ENCODE measurements around the gene DDIT3.
"Not testable (repeated sequence)": the region's sequence is repeated elsewhere in the genome, so short reads cannot be mapped to it uniquely, and the experiment has no call there.

The DDIT3 gene

DNA sequence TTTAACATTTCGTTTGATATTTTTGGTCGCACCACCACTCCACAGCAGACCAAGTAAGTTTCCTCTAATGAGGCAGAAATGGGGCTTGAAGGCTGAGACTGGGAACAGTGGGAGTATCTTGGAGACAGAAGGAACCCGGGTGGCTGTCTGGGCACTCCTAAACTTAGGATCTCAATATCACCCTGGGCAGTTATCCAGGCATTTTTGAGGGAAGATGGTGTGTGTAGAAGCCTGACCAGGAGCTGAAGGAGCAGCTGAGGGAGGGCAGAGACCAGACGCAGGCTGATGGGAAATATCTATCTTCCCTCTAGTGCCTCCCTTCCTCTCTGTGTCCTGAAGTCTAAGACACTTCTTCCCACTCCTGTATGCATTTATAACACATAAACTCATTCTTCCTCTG lies 21.7 kb downstream of the DDIT3 start:
- TF ChIP-seq, protein P1, sequence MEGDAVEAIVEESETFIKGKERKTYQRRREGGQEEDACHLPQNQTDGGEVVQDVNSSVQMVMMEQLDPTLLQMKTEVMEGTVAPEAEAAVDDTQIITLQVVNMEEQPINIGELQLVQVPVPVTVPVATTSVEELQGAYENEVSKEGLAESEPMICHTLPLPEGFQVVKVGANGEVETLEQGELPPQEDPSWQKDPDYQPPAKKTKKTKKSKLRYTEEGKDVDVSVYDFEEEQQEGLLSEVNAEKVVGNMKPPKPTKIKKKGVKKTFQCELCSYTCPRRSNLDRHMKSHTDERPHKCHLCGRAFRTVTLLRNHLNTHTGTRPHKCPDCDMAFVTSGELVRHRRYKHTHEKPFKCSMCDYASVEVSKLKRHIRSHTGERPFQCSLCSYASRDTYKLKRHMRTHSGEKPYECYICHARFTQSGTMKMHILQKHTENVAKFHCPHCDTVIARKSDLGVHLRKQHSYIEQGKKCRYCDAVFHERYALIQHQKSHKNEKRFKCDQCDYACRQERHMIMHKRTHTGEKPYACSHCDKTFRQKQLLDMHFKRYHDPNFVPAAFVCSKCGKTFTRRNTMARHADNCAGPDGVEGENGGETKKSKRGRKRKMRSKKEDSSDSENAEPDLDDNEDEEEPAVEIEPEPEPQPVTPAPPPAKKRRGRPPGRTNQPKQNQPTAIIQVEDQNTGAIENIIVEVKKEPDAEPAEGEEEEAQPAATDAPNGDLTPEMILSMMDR (IDR thresholded peaks at IDR 0.05; ENCODE audit: borderline replicate concordance, control extremely low read depth, extremely low read depth, insufficient read depth, missing control alignments) = no peak
- in situ Hi-C loops (cut with MboI; ENCODE audit: low sequenced_read_pairs, unreplicated experiment) = no loop called here
- DNase-seq (ENCODE audit: low spot score) = no peak

DNA sequence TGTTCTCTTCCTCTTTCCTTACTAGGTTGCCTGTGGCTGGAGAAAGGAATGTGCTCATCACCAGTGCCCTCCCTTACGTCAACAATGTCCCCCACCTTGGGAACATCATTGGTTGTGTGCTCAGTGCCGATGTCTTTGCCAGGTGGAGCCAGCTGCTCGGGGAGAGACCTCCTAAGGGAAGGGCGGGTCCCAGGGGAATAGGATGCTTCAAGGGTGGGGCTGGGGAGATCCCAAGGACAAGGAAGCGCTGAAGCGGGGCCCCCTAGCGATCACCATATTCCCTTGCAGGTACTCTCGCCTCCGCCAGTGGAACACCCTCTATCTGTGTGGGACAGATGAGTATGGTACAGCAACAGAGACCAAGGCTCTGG lies 22.2 kb downstream of the DDIT3 start:
- no peak for DNase-seq (ENCODE audit: low spot score)
- in situ Hi-C loops (cut with MboI; ENCODE audit: low sequenced_read_pairs, unreplicated experiment) = no loop called here
- TF ChIP-seq, protein P1 (IDR thresholded peaks at IDR 0.05; ENCODE audit: borderline replicate concordance, control extremely low read depth, extremely low read depth, insufficient read depth, missing control alignments) = no peak

DNA sequence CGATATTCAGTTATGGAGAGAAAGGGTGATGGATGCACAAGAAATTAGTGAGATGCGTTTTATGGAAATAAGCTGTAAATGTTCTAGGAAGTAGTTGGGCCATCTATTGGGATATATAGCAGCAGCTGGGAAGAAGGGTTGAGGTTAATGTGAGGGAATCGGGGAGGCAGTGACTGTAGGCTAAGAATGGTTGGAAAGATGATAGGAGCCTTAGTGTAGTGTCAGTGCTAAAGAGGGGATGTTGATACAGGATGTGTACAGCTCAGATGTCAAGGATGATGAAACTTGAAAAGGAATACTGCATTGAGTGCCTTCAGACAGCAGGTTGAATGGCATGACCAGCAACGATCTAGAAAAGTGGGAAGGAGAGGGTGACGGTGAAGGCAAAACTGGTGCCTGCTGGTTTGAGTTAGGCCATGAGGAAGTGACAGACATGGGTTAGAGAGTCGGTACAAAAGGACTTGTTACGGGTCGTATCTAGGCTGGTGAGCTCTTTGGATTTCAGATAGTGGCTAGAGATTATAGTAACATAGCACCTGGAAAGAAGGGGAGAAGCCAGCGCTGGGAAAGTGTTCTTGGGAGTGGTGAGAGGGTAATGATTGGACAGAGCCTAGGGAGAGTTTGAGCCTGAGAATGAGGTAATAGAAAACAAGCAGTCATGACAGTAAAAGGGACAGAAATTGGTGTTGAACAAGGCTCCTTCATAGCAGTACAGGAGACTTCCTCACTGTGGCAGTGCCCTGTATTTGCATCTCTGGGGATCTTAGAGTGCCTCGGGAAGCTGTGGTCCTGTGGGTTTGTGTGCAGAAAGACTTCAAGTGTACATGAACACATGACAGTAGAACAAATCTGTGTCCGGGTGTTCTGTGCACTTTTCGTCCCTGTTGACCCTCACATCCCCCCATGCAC lies 22.8 kb downstream of the DDIT3 start:
- TF ChIP-seq, protein P1 (IDR thresholded peaks at IDR 0.05; ENCODE audit: borderline replicate concordance, control extremely low read depth, extremely low read depth, insufficient read depth, missing control alignments) = no peak
- in situ Hi-C loops (cut with MboI; ENCODE audit: low sequenced_read_pairs, unreplicated experiment) = no loop called here
- no peak for DNase-seq (ENCODE audit: low spot score)

DNA sequence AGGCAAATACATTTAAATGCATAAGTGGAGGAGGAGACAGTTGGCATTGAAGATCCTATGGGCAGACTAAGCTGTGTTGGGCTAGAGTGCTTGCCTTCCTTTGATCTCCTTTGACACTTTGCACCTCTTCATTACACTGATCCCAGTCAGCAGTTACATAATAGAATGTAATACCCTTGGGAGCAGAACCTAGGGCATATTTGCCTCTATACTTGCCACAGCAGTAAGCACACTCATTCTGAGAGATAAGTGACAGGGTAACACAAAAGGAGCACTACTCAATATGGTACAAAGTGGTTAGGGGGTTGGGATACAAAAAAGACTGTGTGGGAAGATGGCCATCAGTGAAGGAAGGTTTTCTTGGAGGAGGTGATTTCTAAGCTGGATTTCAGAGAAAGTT lies 23.5 kb downstream of the DDIT3 start:
- DNase-seq (ENCODE audit: low spot score) = no peak
- TF ChIP-seq, protein P1 (IDR thresholded peaks at IDR 0.05; ENCODE audit: borderline replicate concordance, control extremely low read depth, extremely low read depth, insufficient read depth, missing control alignments) = no peak
- in situ Hi-C loops (cut with MboI; ENCODE audit: low sequenced_read_pairs, unreplicated experiment) = no loop called here

DNA sequence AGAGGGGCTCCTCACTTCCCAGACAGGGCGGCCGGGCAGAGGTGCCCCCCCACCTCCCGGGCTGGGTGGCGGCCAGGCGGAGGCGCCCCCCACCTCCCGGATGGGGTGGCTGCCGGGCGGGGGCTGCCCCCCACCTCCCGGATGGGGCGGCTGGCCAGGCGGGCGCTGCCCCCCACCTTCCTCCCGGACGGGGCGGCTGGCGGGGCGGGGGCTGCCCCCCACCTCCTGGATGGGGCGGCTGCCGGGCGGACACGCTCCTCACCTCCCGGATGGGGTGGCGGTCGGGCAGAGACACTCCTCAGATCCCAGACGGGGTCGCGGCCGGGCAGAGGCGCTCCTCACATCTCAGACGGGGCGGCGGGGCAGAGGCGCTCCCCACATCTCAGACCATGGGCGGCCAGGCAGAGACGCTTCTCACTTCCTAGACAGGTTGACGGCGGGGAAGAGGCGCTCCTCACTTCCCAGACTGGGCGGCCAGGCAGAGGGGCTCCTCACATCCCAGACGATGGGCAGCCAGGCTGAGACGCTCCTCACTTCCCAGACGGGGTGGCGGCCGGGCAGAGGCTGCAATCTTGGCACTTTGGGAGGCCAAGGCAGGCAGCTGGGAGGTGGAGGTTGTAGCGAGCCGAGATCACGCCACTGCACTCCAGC lies 25.1 kb downstream of the DDIT3 start:
- in situ Hi-C loops (cut with MboI; ENCODE audit: low sequenced_read_pairs, unreplicated experiment); DNase-seq (ENCODE audit: low spot score): not testable (repeated sequence)

DNA sequence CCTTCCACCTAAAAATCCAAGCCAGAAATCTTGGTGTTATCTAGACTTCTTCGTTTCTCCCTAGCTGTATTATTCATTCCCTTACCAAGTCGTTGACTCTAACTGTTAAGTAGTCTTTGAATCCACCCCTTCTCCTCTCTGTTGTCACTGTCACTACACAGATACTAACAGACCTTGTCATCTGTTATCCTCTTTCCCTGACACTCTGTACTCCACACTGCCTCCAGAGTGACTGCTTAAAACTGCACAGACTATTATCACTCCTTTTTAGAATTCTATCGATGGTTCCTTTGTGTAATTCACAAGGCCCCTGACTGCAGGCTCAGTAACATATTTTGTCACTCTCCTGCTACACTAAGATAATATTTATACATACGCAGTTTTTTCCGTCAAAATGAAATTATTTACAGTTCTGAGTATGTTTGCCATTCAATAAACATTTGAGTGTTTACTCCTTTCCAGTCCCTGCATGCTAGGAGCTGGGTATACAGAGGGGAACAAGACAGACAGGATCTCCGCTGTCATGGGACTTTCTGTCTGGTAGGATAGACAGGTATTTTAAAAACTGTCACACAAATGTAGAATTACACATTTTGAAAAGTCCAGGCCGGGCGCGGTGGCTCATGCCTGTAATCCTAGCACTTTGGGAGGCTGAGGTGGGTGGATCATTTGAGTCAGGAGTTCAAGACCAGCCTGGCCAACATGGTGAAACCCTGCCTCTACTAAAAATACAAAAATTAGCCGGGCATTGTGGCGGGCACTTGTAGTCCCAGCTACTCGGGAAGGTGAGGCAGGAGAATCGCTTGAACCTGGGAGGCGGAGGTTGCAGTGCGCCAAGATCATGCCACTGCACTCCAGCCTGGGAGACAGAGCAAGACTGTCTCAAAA lies 28.7 kb downstream of the DDIT3 start:
- no peak for DNase-seq (ENCODE audit: low spot score)
- TF ChIP-seq, protein P1 (IDR thresholded peaks at IDR 0.05; ENCODE audit: borderline replicate concordance, control extremely low read depth, extremely low read depth, insufficient read depth, missing control alignments) = no peak
- in situ Hi-C loops (cut with MboI; ENCODE audit: low sequenced_read_pairs, unreplicated experiment) = no loop called here

Measured in GM13976 (cell line).